Astrocyte (in vitro differentiated cells and primary cell): Measurements from ENCODE around the gene TRPM3.

ENCODE experiments used
- EZH2 ChIP-seq: IDR thresholded peaks from 2 replicates; pipeline ENCODE4 v1.6.1; 2012; ENCODE audit warnings: mild to moderate bottlenecking, low read length, inconsistent platforms; ENCODE audit not compliant: insufficient read depth
- TF ChIP-seq, protein P1 (sequence below): IDR thresholded peaks from 2 replicates; pipeline ENCODE4 v1.5.1; 2011; ENCODE audit warnings: low read depth, mild to moderate bottlenecking, inconsistent platforms, low read length, moderate library complexity; ENCODE audit not compliant: insufficient read depth

DNA sequence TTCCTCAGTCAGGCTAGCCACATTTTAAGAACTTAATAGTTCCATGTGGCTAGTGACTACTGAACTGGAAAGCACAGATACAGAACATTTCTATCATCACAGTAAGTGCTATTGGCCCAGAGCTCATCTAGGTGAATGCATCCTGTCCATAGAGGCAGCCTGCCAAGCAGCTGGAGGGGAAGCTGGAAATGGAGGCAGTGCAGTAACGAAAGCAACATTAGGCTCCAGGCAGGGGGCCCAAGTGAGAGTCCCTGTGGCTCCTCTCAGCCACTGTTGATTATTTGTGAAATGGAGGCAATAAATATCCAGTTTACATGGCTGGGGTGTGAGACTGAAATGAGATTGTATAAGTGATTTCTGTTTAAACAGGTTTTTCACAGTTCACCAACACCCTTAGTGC, 479.8 kb downstream of the TRPM3 start:
- TF ChIP-seq, protein P1, sequence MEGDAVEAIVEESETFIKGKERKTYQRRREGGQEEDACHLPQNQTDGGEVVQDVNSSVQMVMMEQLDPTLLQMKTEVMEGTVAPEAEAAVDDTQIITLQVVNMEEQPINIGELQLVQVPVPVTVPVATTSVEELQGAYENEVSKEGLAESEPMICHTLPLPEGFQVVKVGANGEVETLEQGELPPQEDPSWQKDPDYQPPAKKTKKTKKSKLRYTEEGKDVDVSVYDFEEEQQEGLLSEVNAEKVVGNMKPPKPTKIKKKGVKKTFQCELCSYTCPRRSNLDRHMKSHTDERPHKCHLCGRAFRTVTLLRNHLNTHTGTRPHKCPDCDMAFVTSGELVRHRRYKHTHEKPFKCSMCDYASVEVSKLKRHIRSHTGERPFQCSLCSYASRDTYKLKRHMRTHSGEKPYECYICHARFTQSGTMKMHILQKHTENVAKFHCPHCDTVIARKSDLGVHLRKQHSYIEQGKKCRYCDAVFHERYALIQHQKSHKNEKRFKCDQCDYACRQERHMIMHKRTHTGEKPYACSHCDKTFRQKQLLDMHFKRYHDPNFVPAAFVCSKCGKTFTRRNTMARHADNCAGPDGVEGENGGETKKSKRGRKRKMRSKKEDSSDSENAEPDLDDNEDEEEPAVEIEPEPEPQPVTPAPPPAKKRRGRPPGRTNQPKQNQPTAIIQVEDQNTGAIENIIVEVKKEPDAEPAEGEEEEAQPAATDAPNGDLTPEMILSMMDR, result no peak
- no peak for TF ChIP-seq EZH2
